HG03135 (cell line): ENCODE results near the gene LTBP3.

Experiments
- ATAC-seq: cut with Tn5 transposase; IDR thresholded peaks from one replicate; pipeline ENCODE4 v1.9.1; 2021; ENCODE audit warnings: mild to moderate bottlenecking, moderate library complexity; ENCODE audit not compliant: unreplicated experiment

LTBP3 gene

DNA sequence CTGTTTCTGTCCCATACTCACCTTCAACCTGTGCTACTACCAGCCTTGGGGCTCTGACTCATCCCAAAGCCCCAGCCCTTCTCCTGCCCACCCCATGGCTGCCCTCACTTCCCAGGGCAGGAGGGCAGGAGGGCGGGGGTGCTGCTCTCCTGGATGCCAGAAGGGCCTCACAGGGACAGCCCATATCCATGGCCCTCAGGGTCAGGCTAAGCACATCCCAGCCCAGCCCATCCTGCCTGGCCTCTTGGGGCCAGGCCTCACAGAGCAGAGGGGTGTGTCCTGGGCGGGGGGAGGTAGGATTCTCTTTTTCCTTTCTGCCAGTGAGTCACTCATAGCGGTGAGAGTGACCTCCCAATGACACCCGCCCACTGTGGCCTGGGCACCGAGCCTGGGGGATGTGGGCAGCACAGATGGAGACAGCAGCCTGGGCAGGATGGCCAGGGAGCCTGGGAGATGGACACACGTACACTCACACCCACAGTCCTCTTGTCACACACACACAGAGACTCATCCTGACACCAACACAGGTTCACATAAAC is 2.4 kb downstream of the LTBP3 start:
- no peak for ATAC-seq

DNA sequence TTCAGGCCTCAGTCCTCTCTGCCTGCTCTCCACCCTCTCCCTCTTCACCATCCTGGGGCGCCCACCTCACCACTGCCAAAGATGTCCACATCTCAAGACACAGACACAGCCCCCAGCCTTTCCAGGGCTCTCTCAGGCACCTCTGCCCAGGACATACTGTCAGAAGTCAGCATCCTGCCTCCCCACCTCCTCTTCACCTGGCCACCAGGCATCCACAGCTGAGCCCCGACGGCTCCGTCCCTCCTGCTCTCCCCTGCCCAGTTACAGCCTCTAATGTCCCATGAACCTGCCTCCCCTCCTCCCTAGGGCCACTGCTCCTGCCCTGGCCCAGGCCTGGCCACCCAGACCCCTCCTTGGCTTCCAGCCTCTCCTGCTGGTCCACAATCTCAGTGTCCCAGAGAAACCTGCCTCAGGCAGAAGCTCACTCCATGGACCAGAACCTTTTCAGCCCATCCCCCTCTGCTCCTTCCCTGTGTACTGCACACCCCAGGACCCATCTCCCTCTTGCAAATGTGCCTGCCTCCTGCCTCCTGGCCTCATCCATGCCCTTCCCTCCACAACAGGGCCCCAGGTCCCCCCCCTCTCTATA is 3.2 kb downstream of the LTBP3 start:
- ATAC-seq, result no peak

DNA sequence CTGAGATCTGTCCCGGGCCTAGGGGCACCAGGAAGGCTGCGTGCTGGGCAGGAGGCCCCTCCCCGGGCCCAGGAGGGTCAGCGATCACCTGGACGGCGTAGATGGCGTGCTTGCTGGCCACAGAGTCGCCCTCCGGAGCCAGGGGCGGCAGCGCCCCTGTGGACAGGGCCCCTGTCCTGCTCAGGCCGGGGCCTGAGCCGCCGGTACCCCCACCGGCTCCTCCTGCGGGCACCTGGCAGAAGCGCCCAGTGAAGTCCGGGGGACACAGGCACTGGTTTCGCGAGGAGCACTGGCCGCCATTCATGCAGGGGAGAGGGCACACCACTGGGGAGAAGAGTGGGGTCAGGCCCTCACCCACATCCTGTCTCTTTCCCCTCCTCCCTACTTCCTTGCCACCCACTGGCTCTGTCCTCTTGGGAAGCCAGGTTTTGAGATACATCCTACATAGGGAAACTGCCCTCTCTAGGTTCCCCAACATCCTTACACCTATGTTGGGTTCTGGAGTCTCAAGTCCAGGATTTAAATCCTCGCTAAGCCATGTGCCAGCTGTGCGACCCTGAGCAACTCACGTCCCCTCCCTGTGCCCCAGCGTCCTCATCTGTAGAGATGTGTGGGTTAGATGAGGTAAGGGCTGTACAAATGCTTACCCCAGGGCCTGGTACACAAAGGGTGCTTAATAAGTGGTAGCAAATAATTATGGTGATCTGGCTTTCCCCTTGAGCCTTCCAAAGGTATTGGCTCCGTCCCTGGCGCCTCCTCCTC is 3.9 kb downstream of the LTBP3 start:
- ATAC-seq, result no peak

DNA sequence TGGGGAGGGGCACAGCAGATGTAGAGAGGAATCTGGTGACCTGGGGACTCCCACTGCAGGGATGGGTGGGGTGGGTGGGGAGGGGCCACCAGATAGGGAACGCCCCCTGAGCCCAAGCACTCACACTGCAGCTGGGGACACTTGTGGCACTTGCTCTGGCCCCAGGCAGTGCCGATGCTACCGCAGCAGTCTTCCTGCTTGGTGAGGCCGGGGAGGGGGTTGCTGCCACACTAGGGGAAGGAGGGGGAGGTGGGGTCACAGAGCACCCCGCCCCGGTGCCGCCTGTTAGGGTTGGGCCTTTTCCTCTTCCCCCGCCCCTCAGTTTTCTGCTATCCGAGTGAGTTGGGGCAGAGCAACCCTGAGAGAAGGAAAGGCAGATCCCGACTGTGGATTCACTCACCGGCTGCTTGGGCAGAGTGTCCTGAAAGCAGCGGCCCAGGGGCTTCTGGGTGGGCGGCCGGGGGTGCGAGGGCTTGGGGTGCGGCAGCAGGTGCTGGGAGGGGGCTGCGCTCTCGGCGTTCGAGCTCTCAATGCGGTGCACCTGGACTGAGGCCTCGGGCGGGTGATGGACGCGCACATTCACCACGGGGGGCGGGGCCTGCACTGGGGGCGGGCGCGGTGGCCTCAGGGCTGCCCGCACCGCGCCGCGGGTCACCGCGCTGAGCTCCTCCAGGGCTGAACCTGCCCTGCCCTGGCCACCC is 4.7 kb downstream of the LTBP3 start:
- no peak for ATAC-seq

DNA sequence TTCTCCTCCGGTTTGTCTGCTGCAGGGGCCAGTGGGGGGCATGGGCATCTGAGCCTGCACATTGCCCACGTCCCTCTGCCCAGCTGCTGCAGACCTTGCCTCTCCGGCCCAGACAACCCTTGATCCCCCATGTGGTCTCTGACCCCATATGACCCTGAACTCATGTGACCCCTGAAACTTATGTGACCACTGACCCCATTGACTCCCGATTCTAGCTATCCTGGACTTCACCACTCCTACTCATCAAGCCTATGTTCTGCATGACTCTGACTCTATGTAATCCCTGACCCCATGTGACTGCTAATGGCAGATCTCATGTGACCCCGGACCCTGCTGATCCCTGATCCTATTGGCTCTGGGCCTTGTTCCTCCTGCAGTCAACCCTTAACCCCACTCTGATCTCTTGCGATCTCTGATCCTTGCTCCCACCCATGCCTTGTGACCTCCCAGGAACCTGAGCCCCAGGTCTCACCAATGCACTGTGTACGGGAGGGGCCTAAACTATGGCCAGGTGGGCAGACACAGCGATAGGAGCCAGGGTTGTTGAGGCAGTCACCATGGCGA is 5.7 kb downstream of the LTBP3 start:
- no peak for ATAC-seq

DNA sequence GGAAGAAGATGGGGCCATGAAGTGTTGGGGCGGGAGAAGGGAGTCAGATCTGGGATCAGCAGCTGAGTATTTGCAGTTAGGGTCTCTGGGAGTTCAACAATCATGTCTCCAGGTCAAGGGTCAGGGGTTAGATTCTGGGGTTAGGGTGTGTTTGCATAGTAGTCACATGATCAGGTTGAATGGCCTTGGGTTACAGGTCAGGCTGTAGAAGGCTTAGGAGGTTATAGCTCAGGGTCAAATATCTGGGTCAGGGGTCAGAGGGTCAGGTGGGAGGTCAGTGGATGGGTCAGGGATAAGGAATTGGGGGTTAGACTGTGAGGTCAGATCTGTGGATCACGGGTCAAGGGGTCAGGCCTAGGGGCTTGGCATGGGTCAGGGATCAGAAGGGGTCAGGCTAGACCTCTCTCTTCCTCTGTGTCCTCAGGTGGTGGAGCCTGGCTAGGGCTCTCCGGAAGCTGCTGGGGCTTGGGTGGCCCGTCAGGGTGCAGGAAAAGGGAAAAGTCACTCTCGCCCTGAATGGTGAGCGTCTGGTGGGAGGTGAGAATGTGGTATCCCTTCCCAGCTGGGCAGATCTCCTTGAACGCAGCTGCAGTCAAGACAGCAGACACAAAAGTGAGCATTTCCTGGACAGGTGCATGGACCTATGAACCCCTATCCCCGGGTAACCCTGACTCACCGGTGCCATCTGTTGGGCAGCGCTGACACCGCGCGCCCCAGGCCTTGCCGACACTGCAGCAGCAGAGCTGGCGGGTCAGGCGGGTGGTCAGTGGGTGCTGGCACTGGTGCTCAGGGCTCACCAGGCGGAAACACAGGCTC is 6.4 kb downstream of the LTBP3 start:
- ATAC-seq, result peak; percentile 53

DNA sequence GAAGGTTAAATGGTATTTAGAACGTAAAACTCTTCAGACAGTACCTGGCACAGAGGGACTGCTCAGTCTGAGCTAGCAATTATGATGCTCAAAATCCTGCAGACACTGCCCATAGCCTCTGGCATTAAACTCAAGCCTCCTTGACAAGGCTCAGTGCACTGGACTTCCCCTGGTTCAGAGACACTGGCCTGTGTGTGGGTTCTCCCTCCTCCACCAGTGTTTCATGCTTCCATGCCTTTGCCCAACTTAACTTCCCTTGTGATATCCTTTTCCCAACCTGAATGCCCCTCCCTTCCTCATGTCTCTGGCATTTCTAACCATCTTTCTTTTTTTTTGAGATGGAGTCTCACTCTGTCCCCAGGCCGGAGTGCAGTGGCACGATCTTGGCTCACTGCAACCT is 9.1 kb downstream of the LTBP3 start:
- no peak for ATAC-seq

DNA sequence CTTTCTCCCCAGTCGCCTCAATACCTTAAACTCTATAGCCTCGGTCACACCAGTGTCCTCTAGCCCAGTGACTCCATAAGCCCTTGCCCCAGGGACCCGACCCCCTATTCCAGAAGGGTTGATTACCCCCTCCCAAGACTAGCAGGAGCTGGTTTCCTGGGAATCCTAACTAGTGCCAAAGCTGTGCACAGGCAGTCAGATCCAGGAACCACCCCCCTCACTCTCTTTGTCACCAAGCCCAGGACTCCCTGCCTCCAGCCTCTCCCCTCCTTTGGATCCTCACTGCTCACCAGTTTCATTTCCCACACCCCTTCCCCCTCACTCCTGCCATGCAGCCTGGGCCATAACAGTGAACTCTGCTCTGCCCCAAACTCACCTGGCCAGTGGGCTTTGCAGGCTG is 9.8 kb downstream of the LTBP3 start:
- no peak for ATAC-seq

DNA sequence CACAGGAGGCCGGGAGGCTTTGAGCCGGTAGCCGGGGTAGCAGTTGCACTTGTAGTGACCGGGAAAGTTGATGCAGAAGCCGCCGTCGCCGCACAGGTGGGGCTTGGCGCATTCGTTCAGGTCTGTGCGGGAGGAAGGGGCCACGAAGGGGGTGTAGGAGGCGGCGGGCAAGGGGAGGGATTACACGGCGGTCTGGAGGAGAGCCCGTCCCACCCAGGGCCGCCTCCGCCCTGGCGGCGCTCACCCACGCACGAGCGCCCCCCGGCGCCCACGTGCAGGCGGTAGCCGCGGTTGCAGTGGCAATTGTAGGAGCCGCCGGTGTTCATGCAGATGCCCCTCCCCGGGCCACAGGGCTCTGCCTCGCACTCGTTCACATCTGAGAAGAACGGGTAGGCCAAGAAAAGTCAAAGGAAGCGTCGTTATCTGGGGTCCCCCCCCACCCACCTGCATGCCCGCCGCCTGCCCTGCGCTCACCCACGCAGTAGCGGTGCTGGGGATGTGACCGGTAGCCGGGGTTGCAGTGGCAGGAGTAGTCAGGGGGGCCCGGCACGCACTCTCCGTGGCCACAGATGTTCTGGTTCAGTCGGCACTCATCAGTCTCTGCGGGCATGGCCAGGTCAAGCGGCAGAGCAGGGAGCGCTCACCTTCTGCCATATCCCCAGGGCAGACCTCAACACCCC is 10.6 kb downstream of the LTBP3 start:
- no peak for ATAC-seq

DNA sequence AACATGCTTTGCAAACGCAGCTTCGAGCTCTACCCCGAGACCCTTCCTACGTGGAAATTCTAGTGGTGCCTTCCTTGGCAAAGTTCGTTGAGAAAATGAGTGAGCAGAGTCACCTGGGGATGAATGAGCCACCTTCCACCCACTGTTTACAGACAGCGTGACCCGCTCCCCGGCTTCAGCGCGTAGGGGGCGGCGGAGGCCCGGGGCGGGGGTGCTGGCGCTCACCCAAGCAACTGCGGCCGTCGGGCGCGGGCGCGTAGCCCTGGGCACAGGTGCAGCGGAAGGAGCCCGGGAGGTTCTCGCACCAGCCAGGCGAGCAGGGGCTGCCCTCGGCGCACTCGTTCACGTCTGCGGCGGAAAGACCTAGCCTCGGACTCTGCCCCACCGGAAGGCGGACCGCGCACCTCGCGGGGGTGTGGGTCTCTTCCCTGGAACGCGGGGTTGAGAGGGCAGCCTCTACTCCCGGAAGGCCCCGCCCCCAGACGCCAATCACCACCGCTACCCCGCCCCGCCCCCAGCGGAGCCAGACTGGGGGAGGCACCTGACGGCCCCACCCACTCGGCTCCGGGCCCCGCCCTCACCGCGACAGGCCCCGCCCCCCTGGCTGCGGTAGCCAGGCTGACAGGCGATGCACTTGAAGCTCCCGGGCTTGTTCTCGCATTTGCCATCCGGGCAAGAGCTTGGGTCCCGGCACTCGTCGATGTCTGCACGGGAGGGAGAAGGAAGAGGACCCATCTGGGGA is 11.8 kb downstream of the LTBP3 start:
- peak; percentile 78 for ATAC-seq

DNA sequence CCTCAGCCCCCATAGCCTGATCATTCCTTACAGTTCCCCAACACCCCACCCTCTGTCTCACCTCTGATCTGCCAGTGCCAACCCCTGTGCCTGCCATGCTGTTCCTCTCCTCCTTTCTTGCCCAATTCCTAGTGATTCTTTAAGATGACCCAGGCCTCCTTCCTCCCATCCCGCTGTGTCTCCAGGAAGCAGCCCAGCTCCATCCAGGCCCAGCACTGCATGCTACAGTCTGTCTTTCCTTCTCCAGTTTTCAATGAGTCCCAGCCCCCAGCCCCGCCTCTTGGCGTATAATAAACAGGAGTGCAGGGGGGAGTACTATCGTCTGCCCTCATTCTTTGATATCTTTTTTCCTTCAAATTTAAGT is 12.3 kb downstream of the LTBP3 start:
- ATAC-seq, result no peak

DNA sequence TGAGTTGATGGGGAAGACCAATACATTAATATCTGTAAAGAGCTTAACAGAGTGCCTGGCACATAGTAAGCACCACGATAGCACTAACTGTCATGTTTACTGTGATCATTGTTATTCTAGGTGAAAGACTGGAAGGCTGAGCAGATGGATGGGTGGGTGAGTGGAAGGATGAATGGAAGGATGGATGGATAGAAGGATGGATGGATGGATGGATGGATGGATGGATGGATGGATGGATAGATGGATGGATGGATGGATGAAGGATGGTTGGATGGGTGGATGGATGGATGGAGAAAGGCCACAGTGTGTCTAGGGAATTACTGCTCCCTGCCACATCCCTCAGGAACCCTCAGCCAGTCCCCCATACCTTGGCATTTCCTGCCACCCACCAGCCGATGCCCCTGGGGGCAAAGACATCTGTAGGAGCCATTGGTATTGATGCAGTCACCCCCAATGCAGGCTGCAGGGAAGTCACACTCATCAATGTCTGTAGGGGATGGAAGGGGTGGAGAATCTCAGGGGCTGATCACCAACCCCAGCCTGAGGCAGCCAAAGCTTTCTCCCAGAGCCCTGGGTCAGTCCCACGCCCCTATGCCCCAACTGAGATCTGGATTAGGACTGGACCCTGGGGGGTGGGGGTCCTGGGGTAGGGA is 15.3 kb downstream of the LTBP3 start:
- ATAC-seq, result no peak

DNA sequence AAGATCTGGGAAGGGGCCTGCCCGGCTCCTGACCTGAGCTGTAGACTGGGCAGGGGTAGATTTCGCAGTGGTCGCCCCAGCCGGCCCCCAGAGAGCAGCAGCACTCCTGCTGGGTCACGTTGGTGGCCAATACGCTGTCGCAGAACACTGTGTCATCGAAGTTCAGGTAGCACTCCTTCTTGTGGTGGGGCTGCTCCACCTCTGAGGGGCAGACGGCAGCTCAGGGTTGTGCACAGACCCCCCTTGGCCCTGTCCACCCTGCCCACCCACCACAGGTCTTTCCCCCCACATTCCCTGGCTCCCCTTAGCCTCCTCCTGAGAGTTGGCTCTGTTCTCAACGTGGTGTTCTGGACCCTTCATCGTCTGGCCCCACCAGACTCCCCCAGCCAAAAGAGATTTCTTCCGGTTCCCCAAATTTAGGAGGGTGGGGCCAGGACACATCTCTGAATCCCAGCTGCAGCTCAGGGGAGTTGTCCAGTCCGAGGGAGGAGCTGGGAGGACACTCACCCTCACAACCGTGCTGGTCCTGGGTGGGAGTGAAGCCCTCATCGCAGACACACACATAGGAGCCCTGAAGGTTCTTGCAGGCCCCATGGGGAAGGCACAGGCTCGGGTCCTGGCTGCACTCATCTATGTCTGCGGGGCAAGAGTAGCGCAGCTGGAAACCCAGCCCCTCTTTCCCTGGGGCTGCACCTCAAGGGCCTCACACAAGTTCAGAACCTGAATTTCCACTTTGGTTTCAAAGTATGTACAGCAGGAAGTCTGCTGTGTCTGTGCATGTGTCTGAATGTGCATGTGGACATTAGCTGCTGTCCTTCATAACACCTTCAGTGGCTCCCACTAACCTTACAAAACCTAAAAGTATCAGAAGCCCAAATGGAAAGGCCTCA is 16.8 kb downstream of the LTBP3 start:
- ATAC-seq, result no peak

DNA sequence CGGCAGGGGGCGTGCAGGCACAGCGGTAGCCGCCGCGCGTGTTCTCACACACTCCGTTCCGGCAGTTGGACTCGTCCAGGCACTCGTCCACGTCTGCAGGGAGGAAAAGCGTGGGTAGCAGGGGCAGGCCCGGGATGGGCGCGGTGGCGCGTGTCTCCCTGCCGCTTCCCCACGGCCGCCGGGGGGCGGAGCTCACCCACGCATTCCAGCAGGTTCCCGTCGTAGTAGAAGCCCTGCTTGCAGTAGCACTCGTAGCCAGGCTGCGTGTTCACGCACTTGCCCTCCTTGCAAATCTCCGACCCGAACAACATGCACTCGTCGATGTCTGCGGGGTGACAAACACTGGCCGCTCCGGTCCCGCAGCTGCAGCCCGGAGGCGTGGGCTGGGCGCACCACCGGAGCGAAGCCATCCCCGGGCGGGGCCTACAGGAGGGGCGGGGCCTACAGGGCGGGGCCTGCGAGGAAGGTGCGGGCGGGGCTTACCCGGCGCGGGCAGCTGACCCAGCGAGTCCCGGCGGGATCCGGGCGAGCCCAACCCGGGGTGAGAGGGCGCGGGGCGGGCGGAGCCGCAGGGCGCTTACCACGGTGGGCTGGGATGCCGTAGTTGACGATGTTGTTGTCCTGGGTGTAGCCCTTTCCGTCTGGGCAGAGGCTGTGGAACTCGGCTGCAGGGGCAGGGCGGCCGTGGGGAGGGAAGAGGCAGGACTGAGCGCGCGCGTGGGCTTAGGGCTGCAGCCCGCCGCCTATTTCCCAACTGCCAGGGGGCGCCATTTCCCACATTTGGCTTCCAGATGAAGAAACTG is 17.7 kb downstream of the LTBP3 start:
- peak; percentile 64 for ATAC-seq

DNA sequence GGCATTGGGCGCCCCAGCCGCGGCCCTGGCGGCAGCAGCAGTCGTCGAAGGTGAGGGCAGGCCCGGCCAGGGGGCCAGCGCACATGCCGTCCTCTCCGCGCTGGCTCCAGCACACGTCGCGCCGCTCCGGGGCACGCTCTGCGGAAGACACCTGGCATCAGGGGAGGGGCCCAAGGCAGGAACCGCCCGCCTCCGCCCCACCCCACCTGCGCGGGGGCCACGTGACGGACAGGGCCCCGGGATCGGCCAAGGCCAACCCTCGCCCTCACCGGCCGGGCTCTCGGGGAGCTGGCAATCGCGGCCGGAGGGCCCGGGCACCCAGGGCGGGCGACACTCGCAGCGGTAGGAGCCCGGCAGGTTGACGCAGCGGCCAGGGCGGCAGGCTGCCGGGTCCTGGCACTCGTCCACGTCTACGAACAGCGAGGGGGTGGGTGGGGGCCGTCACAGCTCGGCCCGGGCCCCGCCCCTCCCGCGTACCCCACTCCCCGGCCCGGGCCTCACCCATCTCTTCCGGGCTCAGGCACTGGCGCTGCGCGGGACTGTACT is 18.3 kb downstream of the LTBP3 start:
- peak; percentile 50 for ATAC-seq

DNA sequence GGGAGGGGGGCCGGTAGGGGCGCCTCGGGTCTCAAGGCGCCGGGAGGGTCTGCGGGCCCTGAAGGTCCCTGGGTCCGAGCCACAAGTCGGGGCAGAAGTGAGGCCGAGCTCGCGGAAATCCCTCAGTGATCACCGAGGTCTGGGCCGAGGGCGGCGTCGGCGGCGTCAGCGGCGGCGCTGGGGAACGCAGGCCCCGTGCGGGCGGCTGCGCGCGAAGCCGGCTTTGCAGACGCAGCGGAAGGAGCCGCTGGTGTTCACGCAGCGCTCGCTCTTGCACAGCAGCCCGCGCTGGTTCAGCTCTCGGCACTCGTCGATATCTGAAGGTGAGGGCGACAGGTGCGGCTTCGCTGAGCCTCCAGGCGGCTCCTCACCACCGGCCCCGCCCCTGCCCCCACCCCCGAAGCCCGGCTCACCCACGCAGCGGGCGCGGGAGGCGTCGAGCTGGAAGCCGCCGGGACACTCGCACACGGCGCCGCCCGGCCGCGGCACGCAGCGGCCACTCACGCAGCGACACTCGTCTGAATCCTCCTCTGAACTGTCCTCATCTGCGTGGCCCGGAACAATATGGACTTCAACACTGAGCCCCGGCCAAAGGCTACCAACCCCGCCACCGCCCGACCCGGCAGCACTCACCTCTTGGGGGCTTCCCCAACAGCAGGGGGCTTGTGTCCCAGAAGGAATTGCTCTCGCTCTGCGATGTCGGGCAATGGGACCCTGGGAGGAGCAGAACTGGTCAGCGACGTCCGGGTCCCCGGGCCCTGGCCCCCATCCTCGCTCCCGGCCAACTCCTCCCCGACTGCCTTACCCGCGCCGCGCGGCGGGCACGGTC is 19.0 kb downstream of the LTBP3 start:
- ATAC-seq, result no peak
